HG02943 (cell line): ENCODE data around the gene SLC12A7.
"Not testable (repeated sequence)": the region's sequence is repeated elsewhere in the genome, so short reads cannot be mapped to it uniquely, and the experiment has no call there.

Experiments used
- ATAC-seq: cut with Tn5 transposase; IDR thresholded peaks from one replicate; pipeline ENCODE4 v1.9.1; 2021; ENCODE audit warnings: mild to moderate bottlenecking, low read depth, moderate library complexity; ENCODE audit not compliant: unreplicated experiment

The SLC12A7 gene

GRCh38 chr5:1067141-1068121 is 44.4 kb downstream of the SLC12A7 start:
- ATAC-seq, result no peak

- no peak for ATAC-seq
Observed at GRCh38 chr5:1066676-1067075, 45.2 kb downstream of the SLC12A7 start.

GRCh38 chr5:1065891-1066650 is 45.8 kb downstream of the SLC12A7 start:
- ATAC-seq, result no peak

- no peak for ATAC-seq
Observed at GRCh38 chr5:1065143-1065750, 46.6 kb downstream of the SLC12A7 start.

GRCh38 chr5:1064383-1065142 is 47.3 kb downstream of the SLC12A7 start:
- ATAC-seq, result no peak

- no peak for ATAC-seq
Observed at GRCh38 chr5:1063661-1064382, 48.0 kb downstream of the SLC12A7 start.

GRCh38 chr5:1062761-1063568 is 48.9 kb downstream of the SLC12A7 start:
- ATAC-seq, result no peak

GRCh38 chr5:1061916-1062315 is 49.9 kb downstream of the SLC12A7 start:
- ATAC-seq, result no peak

GRCh38 chr5:1061292-1061691 is 50.6 kb downstream of the SLC12A7 start:
- not testable (repeated sequence) for ATAC-seq

- ATAC-seq, result no peak
Observed at GRCh38 chr5:1060535-1060981, 51.3 kb downstream of the SLC12A7 start.

- no peak for ATAC-seq
Observed at GRCh38 chr5:1059884-1060263, 52.0 kb downstream of the SLC12A7 start.

GRCh38 chr5:1058988-1059883 is 52.6 kb downstream of the SLC12A7 start:
- ATAC-seq, result no peak

- no peak for ATAC-seq
Observed at GRCh38 chr5:1058083-1058945, 53.5 kb downstream of the SLC12A7 start.

GRCh38 chr5:1057485-1058082 is 54.3 kb downstream of the SLC12A7 start:
- no peak for ATAC-seq

GRCh38 chr5:1056611-1057484 is 55.0 kb downstream of the SLC12A7 start:
- no peak for ATAC-seq
